Neural progenitor cell (in vitro differentiated cells): ENCODE results near the gene KRTAP4-4. TPM values are rescaled to one million over a fixed set of nuclear protein-coding genes. Genes with fewer than 3 reads are reported as not detected.
"Not testable (repeated sequence)": the region's sequence is repeated elsewhere in the genome, so short reads cannot be mapped to it uniquely, and the experiment has no call there.

Source experiments
- DNase-seq: peaks from one replicate; pipeline ENCODE4 v3.0.0-alpha.2; 2016; ENCODE audit warnings: low spot score
- H2AFZ ChIP-seq: fragments of 200-600 bp; sonication (generic); replicated peaks from 2 replicates; pipeline ENCODE4 v1.6.1; 2016; ENCODE audit warnings: antibody characterized with exemption
- H3F3A ChIP-seq: fragments of 200-600 bp; sonication (generic); 2 replicates; pipeline ENCODE4 v1.6.1; 2016; ENCODE audit warnings: antibody characterized with exemption, low read depth
- H3K27ac ChIP-seq: fragments of 200-600 bp; sonication (generic); 2 replicates; pipeline ENCODE4 v1.5.1; 2016; ENCODE audit warnings: mild to moderate bottlenecking
- H3K27me3 ChIP-seq: fragments of 200-600 bp; sonication (generic); 2 replicates; pipeline ENCODE4 v1.6.1; 2016; ENCODE audit warnings: mild to moderate bottlenecking, moderate library complexity
- H3K36me3 ChIP-seq: fragments of 200-600 bp; sonication (generic); 2 replicates; pipeline ENCODE4 v1.5.1; 2016
- H3K4me1 ChIP-seq: fragments of 200-600 bp; sonication (generic); 2 replicates; pipeline ENCODE4 v1.6.1; 2016; ENCODE audit warnings: mixed run types
- H3K4me2 ChIP-seq: fragments of 200-600 bp; sonication (generic); 2 replicates; pipeline ENCODE4 v1.6.1; 2016
- H3K4me3 ChIP-seq: fragments of 200-600 bp; sonication (generic); 2 replicates; pipeline ENCODE4 v1.5.1; 2016
- H3K79me2 ChIP-seq: fragments of 200-600 bp; sonication (generic); 2 replicates; pipeline ENCODE4 v1.6.1; 2016; ENCODE audit warnings: low read depth
- H3K9ac ChIP-seq: fragments of 200-600 bp; sonication (generic); 2 replicates; pipeline ENCODE4 v1.6.1; 2016
- H3K9me3 ChIP-seq: fragments of 200-600 bp; sonication (generic); 2 replicates; pipeline ENCODE4 v1.5.1; 2016; ENCODE audit warnings: low read depth
- H4K20me1 ChIP-seq: fragments of 200-600 bp; sonication (generic); 2 replicates; pipeline ENCODE4 v1.6.1; 2016; ENCODE audit warnings: low read depth
- H3K27ac Mint-ChIP-seq: 3 replicates; pipeline ENCODE4 v1.8.0; 2021; ENCODE audit warnings: mixed read lengths
- H3K27me3 Mint-ChIP-seq: 2 replicates; pipeline ENCODE4 v1.8.0; 2022; ENCODE audit warnings: low read depth, mild to moderate bottlenecking, inconsistent platforms, moderate library complexity, mixed read lengths; ENCODE audit not compliant: insufficient read depth
- H3K36me3 Mint-ChIP-seq: 3 replicates; pipeline ENCODE4 v1.8.0; 2021; ENCODE audit warnings: mixed read lengths
- H3K4me1 Mint-ChIP-seq: 3 replicates; pipeline ENCODE4 v1.8.0; 2021; ENCODE audit warnings: mixed read lengths
- H3K4me3 Mint-ChIP-seq: 3 replicates; pipeline ENCODE4 v1.8.0; 2021; ENCODE audit warnings: mild to moderate bottlenecking, moderate library complexity, mixed read lengths
- H3K9me3 Mint-ChIP-seq: 3 replicates; pipeline ENCODE4 v1.8.0; 2020; ENCODE audit warnings: mixed read lengths
- CTCF ChIP-seq: fragments of 200-600 bp; sonication (generic); IDR thresholded peaks from 2 replicates; pipeline ENCODE4 v1.5.1; 2017; ENCODE audit warnings: antibody characterized with exemption, mild to moderate bottlenecking
- EZH2 ChIP-seq: fragments of 200-600 bp; sonication (generic); IDR thresholded peaks from 2 replicates; pipeline ENCODE4 v1.6.1; 2017; ENCODE audit warnings: antibody characterized with exemption, mild to moderate bottlenecking, moderate library complexity
- EZH2phosphoT487 ChIP-seq: fragments of 200-600 bp; sonication (generic); IDR thresholded peaks from 2 replicates; pipeline ENCODE4 v1.6.1; 2017; ENCODE audit warnings: antibody characterized with exemption
- total RNA-seq: library from RNA; depleted of rRNA; stranded (reverse); fragments of >200 nt; gene quantifications from 2 replicates; pipeline ENCODE4 v1.2.3, GENCODE V29; 2015; ENCODE audit warnings: low replicate concordance

Gene KRTAP4-4
- total RNA-seq, 1 donor from 2014 or later = not detected

GRCh38 chr17:41141361-41141760, 19.2 kb downstream of the KRTAP4-4 start:
- Mint-ChIP-seq H3K4me3 (no peak overlapping the region), H3K4me1 (no peaks in the 10 kb centered on the region), H3K9me3 (peaks cover 22% of the 10 kb centered on the region), H3K36me3 (no peaks in the 10 kb centered on the region), H3K27me3 (peaks cover 2% of the 10 kb centered on the region), H3K27ac (no peak overlapping the region)
- no peaks in the 10 kb centered on the region for H4K20me1 ChIP-seq
- H3K27ac ChIP-seq = no peak overlapping the region
- no peak overlapping the region for H3K4me2 ChIP-seq
- no peaks in the 10 kb centered on the region for H3K79me2 ChIP-seq
- no peak overlapping the region for H3K9ac ChIP-seq
- no peak overlapping the region for H3K4me3 ChIP-seq
- DNase-seq = no peak
- H3K9me3 ChIP-seq = peaks cover 10% of the 10 kb centered on the region
- no peaks in the 10 kb centered on the region for H3K27me3 ChIP-seq
- H3F3A ChIP-seq = no peaks in the 10 kb centered on the region
- no peak overlapping the region for H2AFZ ChIP-seq
- no peaks in the 10 kb centered on the region for H3K4me1 ChIP-seq
- H3K36me3 ChIP-seq = no peaks in the 10 kb centered on the region
- TF ChIP-seq EZH2 (no peak), EZH2phosphoT487 (no peak), CTCF (no peak)

- no peaks in the 10 kb centered on the region for H4K20me1 ChIP-seq
- H3K27ac Mint-ChIP-seq = no peak within 1 kb of the TSS
Measured at GRCh38 chr17:41140360-41141131, 20.0 kb downstream of the KRTAP4-4 start, which contains the start of gene KRTAP4-6. Gene KRTAP4-6, minus strand, starts transcription at chr17:41140544. Its CDS starts 57 bp downstream, at chr17:41140487.

GRCh38 chr17:41139865-41140264, 20.7 kb downstream of the KRTAP4-4 start:
- H3K27me3 ChIP-seq, H2AFZ ChIP-seq, H3K9ac ChIP-seq, H3K4me1 Mint-ChIP-seq, H3K4me2 ChIP-seq, H4K20me1 ChIP-seq, H3K36me3 ChIP-seq, H3K27me3 Mint-ChIP-seq, H3K4me1 ChIP-seq, H3K4me3 Mint-ChIP-seq, H3K27ac Mint-ChIP-seq, H3K36me3 Mint-ChIP-seq, DNase-seq, H3F3A ChIP-seq, H3K79me2 ChIP-seq, H3K27ac ChIP-seq, H3K4me3 ChIP-seq: not testable (repeated sequence)
- H3K9me3 ChIP-seq = peaks cover 10% of the 10 kb centered on the region
- peaks cover 22% of the 10 kb centered on the region for H3K9me3 Mint-ChIP-seq

More at GRCh38 chr17:41140360-41141131, 20.0 kb downstream of the KRTAP4-4 start, which contains the start of gene KRTAP4-6:
- no peak for DNase-seq
- H3K9me3 ChIP-seq = peaks cover 10% of the 10 kb centered on the region
- H3K79me2 ChIP-seq = no peaks in the 10 kb centered on the region
- peaks cover 22% of the 10 kb centered on the region for H3K9me3 Mint-ChIP-seq
- no peaks in the 10 kb centered on the region for H3K4me1 ChIP-seq
- no peaks in the 10 kb centered on the region for H3K27me3 ChIP-seq
- H2AFZ ChIP-seq = no peak within 1 kb of the TSS
- peaks cover 2% of the 10 kb centered on the region for H3K27me3 Mint-ChIP-seq
- no peak within 1 kb of the TSS for H3K4me3 ChIP-seq
- H3F3A ChIP-seq = no peaks in the 10 kb centered on the region
- no peak within 1 kb of the TSS for H3K4me3 Mint-ChIP-seq
- TF ChIP-seq EZH2phosphoT487 (no peak), CTCF (no peak), EZH2 (no peak)
- no peaks in the 10 kb centered on the region for H3K36me3 ChIP-seq
- no peak within 1 kb of the TSS for H3K9ac ChIP-seq
- H3K27ac ChIP-seq = no peak within 1 kb of the TSS
- H3K4me2 ChIP-seq = no peak within 1 kb of the TSS
- no peaks in the 10 kb centered on the region for H3K36me3 Mint-ChIP-seq
- H3K4me1 Mint-ChIP-seq = no peaks in the 10 kb centered on the region
